A549 (cell line): ENCODE results near the gene GPR160. TPM values are rescaled to one million over a fixed set of nuclear protein-coding genes. Genes with fewer than 3 reads are reported as not detected.

Source experiments
- ATAC-seq, 2 experiments: fragments of 200-7000 bp in 1 of 2; fragments of >200 bp in 1 of 2; cut with Nextera tagmentation in 1 of 2; cut with Tn5 transposase in 1 of 2; 3 replicates each; pipeline versions ENCODE4 v1.8.0 to v1.9.1; 2018 to 2020; ENCODE audit warnings: mild to moderate bottlenecking in 1 of 2, moderate library complexity in 1 of 2
- CTCF ChIA-PET: fragments of 300-600 bp; sonication (Branson Sonifier 250); formaldehyde crosslinking; extraction: SDS; loops from one replicate; lab custom pipeline; 2021; ENCODE audit warnings: antibody characterized with exemption, inconsistent platforms; lab: Yijun Ruan, JAX
- POLR2A ChIA-PET: fragments of 350-600 bp; formaldehyde crosslinking; extraction: SDS; loops from one replicate; lab custom pipeline; 2021; ENCODE audit warnings: antibody characterized with exemption, inconsistent platforms; lab: Yijun Ruan, JAX
- DNase-seq, 2 experiments: peaks; one replicate each; pipeline versions ENCODE4 v3.0.0 to v3.0.0-alpha.2; 2011 to 2016; ENCODE audit warnings: low read depth in 1 of 2, low spot score in 1 of 2
- FAIRE-seq: peaks from 2 replicates; lab custom pipeline; 2011; peaks lifted over from hg19 to GRCh38; lab: Jason Lieb, UNC
- H3K27ac ChIP-seq, 2 experiments: fragments of >200 bp; sonication (Bioruptor Twin); formaldehyde crosslinking; 3 replicates each; pipeline ENCODE4 v1.5.1; 2016 to 2017
- H3K4me1 ChIP-seq: fragments of >200 bp; sonication (Bioruptor Twin); formaldehyde crosslinking; 3 replicates; pipeline ENCODE4 v1.6.1; 2016
- H3K4me2 ChIP-seq: fragments of >200 bp; sonication (Bioruptor Twin); formaldehyde crosslinking; 3 replicates; pipeline ENCODE4 v1.6.1; 2016
- H3K4me3 ChIP-seq: fragments of >200 bp; sonication (Bioruptor Twin); formaldehyde crosslinking; 3 replicates; pipeline ENCODE4 v1.5.1; 2016
- H3K9me3 ChIP-seq: fragments of >200 bp; sonication (Bioruptor Twin); formaldehyde crosslinking; 3 replicates; pipeline ENCODE4 v1.6.1; 2016
- CEBPB ChIP-seq, 2 experiments: fragments of >200 bp in 1 of 2; sonication (Bioruptor Twin) in 1 of 2; formaldehyde crosslinking in 1 of 2; IDR thresholded peaks; 2 replicates each; pipeline ENCODE4 v1.6.1; 2012 to 2016
- FOSB ChIP-seq: fragments of 250-450 bp; sonication (Bioruptor Pico); IDR thresholded peaks from 2 replicates; pipeline ENCODE4 v1.5.0; 2020; ENCODE audit warnings: mild to moderate bottlenecking, moderate library complexity
- FOSL2 ChIP-seq, 2 experiments: fragments of 450-650 bp in 1 of 2; fragments of >200 bp in 1 of 2; sonication (Bioruptor Twin) in 1 of 2; formaldehyde crosslinking; IDR thresholded peaks; 2 replicates each; pipeline versions ENCODE4 v1.5.0 to v1.6.1; 2016 to 2020; ENCODE audit warnings: mild to moderate bottlenecking in 1 of 2, moderate library complexity in 1 of 2
- GATA3 ChIP-seq: IDR thresholded peaks from 2 replicates; pipeline ENCODE4 v1.6.1; 2012; ENCODE audit warnings: borderline replicate concordance
- KDM1A ChIP-seq: fragments of 200-600 bp; sonication (generic); IDR thresholded peaks from 2 replicates; pipeline ENCODE4 v1.6.1; 2016; ENCODE audit warnings: low read depth, mild to moderate bottlenecking
- MAFK ChIP-seq: fragments of 450-650 bp; IDR thresholded peaks from 2 replicates; pipeline ENCODE4 v1.6.1; 2014; ENCODE audit not compliant: partially characterized antibody
- MAZ ChIP-seq: fragments of 150-350 bp; IDR thresholded peaks from 2 replicates; pipeline ENCODE4 v1.6.1; 2014; ENCODE audit warnings: antibody characterized with exemption, low read depth, low read length, borderline replicate concordance
- POLR2A ChIP-seq: IDR thresholded peaks from 2 replicates; pipeline ENCODE4 v1.6.1; 2012; ENCODE audit warnings: mild to moderate bottlenecking, low read length
- RARB ChIP-seq: fragments of 250-450 bp; sonication (Bioruptor Pico); IDR thresholded peaks from 2 replicates; pipeline ENCODE4 v1.8.0; 2021; ENCODE audit warnings: mild to moderate bottlenecking, moderate library complexity
- TFCP2L1 ChIP-seq: fragments of 250-450 bp; sonication (Bioruptor Pico); IDR thresholded peaks from 2 replicates; pipeline ENCODE4 v1.5.0; 2021; ENCODE audit warnings: mild to moderate bottlenecking
- TP53 ChIP-seq: fragments of 250-450 bp; sonication (Bioruptor Pico); IDR thresholded peaks from 2 replicates; pipeline ENCODE4 v1.5.0; 2021; ENCODE audit warnings: mild to moderate bottlenecking, moderate library complexity
- ZC3H11A ChIP-seq: fragments of 450-650 bp; IDR thresholded peaks from 2 replicates; pipeline ENCODE4 v1.6.1; 2014; ENCODE audit warnings: antibody characterized with exemption, mild to moderate bottlenecking
- ZFP36 ChIP-seq: fragments of 450-650 bp; IDR thresholded peaks from 2 replicates; pipeline ENCODE4 v1.6.1; 2014; ENCODE audit warnings: borderline replicate concordance; ENCODE audit not compliant: partially characterized antibody
- ZSCAN20 ChIP-seq: fragments of 250-450 bp; sonication (Bioruptor Pico); IDR thresholded peaks from 2 replicates; pipeline ENCODE4 v1.8.0; 2022; ENCODE audit warnings: mild to moderate bottlenecking, moderate library complexity
- polyA plus RNA-seq, 4 experiments: library from polyadenylated mRNA; depleted of rRNA in 3 of 4; stranded (reverse); fragments of >200 nt; fragmentation: RNase III in 1 of 4; extraction: RNeasy Plus Mini Kit Qiagen cat#74134 plus additional on column Dnase treatment in 1 of 4; gene quantifications; 2 replicates in 3 of 4; 3 replicates in 1 of 4; pipeline ENCODE4 v1.2.3, GENCODE V29; 2011 to 2017
- TF ChIP-seq, protein P1 (sequence below): fragments of >200 bp; sonication (Bioruptor Twin); formaldehyde crosslinking; IDR thresholded peaks from 3 replicates; pipeline ENCODE4 v1.6.1; 2016
- TF ChIP-seq, protein P2 (sequence below): IDR thresholded peaks from 2 replicates; pipeline ENCODE4 v1.6.1; 2012
- TF ChIP-seq, protein P3 (sequence below): fragments of 200-600 bp; sonication (generic); IDR thresholded peaks from 2 replicates; pipeline ENCODE4 v1.6.1; 2016; ENCODE audit warnings: antibody characterized with exemption, mild to moderate bottlenecking, moderate library complexity
- TF ChIP-seq, protein P4 (sequence below): fragments of >200 bp; sonication (Bioruptor Twin); formaldehyde crosslinking; IDR thresholded peaks from 3 replicates; pipeline ENCODE4 v1.5.1; 2016
- TF ChIP-seq, protein P5 (sequence below): fragments of 150-350 bp; IDR thresholded peaks from 2 replicates; pipeline ENCODE4 v1.6.1; 2014; ENCODE audit warnings: low read depth, mild to moderate bottlenecking, low read length
- TF ChIP-seq, protein P6 (sequence below): fragments of 450-650 bp; IDR thresholded peaks from 2 replicates; pipeline ENCODE4 v1.6.1; 2014; ENCODE audit warnings: antibody characterized with exemption
- TF ChIP-seq, protein P7 (sequence below): fragments of >200 bp; sonication (Bioruptor Twin); formaldehyde crosslinking; IDR thresholded peaks from 2 replicates; pipeline ENCODE4 v1.6.1; 2016

GPR160 gene
- polyA plus RNA-seq, 2 of the 4 experiments (the other 2 are of a cell fraction): 2.0 to 6.3 TPM

DNA sequence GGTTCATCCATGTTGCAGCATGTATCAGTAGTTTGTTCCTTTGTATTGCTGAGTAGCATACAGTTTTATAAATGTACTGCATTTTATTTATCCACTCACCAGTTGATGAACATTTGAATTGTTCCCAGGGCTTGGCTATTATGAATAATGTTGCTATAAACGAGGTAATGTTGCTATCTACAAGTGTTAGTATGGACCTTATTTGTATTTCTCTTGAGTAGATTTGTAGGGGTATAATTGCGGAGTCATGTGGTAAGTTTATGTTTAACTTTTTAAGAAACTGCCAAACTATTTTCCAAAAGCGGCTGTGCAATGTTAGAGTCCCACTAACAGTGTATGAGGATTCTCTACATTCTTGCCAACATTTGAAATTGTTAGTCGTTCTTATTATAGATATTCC, 13.0 kb downstream of the GPR160 start (continued):
- TF ChIP-seq, protein P1, sequence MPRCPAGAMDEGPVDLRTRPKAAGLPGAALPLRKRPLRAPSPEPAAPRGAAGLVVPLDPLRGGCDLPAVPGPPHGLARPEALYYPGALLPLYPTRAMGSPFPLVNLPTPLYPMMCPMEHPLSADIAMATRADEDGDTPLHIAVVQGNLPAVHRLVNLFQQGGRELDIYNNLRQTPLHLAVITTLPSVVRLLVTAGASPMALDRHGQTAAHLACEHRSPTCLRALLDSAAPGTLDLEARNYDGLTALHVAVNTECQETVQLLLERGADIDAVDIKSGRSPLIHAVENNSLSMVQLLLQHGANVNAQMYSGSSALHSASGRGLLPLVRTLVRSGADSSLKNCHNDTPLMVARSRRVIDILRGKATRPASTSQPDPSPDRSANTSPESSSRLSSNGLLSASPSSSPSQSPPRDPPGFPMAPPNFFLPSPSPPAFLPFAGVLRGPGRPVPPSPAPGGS: no peak

DNA sequence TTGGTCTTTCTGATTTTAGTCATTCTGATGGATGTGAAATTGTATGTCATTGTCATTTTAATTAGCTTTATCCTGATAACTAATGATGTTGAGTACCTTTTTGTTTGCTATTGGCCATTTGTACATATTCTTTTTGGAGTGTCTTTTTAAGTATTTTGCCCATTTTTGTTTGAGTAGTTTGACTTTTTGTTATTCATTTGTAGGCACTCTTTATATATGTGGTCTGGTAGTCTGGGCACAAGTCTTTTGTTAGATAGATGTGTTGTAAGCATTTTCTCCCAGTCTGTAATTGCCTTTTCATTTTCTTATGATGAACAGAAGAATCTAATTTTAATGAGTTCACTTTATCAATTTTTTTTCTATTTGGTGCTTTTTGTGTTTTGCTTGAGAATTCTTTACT, 14.6 kb downstream of the GPR160 start:
- no peaks in the 10 kb centered on the region for H3K4me1 ChIP-seq
- ATAC-seq (no peak), FAIRE-seq (no peak), DNase-seq (no peak)
- no peak overlapping the region for H3K4me2 ChIP-seq
- H3K4me3 ChIP-seq: no peak overlapping the region
- ChIA-PET CTCF (interaction anchor here (1.2 kb wide), 1 partner anchor 13 kb away, joined by 3 read pairs; no protein-coding TSS in a partner anchor), POLR2A (no interaction called here)
- H3K9me3 ChIP-seq: no peaks in the 10 kb centered on the region
- no peak for TF ChIP-seq MAFK
- TF ChIP-seq, protein P2, sequence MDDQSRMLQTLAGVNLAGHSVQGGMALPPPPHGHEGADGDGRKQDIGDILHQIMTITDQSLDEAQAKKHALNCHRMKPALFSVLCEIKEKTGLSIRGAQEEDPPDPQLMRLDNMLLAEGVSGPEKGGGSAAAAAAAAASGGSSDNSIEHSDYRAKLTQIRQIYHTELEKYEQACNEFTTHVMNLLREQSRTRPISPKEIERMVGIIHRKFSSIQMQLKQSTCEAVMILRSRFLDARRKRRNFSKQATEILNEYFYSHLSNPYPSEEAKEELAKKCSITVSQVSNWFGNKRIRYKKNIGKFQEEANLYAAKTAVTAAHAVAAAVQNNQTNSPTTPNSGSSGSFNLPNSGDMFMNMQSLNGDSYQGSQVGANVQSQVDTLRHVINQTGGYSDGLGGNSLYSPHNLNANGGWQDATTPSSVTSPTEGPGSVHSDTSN: no peak
- TF ChIP-seq FOSL2 (IDR thresholded peaks at IDR 0.05): no peak
- no peak for TF ChIP-seq FOSL2 (CRISPR knock-in tag; IDR thresholded peaks at IDR 0.05)
- TF ChIP-seq RARB (CRISPR knock-in tag): no peak
- no peak for TF ChIP-seq TFCP2L1 (CRISPR knock-in tag)
- TF ChIP-seq, protein P3, sequence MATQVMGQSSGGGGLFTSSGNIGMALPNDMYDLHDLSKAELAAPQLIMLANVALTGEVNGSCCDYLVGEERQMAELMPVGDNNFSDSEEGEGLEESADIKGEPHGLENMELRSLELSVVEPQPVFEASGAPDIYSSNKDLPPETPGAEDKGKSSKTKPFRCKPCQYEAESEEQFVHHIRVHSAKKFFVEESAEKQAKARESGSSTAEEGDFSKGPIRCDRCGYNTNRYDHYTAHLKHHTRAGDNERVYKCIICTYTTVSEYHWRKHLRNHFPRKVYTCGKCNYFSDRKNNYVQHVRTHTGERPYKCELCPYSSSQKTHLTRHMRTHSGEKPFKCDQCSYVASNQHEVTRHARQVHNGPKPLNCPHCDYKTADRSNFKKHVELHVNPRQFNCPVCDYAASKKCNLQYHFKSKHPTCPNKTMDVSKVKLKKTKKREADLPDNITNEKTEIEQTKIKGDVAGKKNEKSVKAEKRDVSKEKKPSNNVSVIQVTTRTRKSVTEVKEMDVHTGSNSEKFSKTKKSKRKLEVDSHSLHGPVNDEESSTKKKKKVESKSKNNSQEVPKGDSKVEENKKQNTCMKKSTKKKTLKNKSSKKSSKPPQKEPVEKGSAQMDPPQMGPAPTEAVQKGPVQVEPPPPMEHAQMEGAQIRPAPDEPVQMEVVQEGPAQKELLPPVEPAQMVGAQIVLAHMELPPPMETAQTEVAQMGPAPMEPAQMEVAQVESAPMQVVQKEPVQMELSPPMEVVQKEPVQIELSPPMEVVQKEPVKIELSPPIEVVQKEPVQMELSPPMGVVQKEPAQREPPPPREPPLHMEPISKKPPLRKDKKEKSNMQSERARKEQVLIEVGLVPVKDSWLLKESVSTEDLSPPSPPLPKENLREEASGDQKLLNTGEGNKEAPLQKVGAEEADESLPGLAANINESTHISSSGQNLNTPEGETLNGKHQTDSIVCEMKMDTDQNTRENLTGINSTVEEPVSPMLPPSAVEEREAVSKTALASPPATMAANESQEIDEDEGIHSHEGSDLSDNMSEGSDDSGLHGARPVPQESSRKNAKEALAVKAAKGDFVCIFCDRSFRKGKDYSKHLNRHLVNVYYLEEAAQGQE: no peak
- TF ChIP-seq MAZ: no peak
- no peak for TF ChIP-seq ZC3H11A
- no peak for TF ChIP-seq KDM1A
- no peak for TF ChIP-seq TP53 (CRISPR knock-in tag)
- no peak for TF ChIP-seq POLR2A
- TF ChIP-seq, protein P4, sequence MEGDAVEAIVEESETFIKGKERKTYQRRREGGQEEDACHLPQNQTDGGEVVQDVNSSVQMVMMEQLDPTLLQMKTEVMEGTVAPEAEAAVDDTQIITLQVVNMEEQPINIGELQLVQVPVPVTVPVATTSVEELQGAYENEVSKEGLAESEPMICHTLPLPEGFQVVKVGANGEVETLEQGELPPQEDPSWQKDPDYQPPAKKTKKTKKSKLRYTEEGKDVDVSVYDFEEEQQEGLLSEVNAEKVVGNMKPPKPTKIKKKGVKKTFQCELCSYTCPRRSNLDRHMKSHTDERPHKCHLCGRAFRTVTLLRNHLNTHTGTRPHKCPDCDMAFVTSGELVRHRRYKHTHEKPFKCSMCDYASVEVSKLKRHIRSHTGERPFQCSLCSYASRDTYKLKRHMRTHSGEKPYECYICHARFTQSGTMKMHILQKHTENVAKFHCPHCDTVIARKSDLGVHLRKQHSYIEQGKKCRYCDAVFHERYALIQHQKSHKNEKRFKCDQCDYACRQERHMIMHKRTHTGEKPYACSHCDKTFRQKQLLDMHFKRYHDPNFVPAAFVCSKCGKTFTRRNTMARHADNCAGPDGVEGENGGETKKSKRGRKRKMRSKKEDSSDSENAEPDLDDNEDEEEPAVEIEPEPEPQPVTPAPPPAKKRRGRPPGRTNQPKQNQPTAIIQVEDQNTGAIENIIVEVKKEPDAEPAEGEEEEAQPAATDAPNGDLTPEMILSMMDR: no peak
- TF ChIP-seq, protein P5, sequence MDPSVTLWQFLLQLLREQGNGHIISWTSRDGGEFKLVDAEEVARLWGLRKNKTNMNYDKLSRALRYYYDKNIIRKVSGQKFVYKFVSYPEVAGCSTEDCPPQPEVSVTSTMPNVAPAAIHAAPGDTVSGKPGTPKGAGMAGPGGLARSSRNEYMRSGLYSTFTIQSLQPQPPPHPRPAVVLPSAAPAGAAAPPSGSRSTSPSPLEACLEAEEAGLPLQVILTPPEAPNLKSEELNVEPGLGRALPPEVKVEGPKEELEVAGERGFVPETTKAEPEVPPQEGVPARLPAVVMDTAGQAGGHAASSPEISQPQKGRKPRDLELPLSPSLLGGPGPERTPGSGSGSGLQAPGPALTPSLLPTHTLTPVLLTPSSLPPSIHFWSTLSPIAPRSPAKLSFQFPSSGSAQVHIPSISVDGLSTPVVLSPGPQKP: no peak
- TF ChIP-seq CEBPB (IDR thresholded peaks at IDR 0.05): no peak
- TF ChIP-seq GATA3: no peak
- TF ChIP-seq FOSB (CRISPR knock-in tag): no peak
- no peak for TF ChIP-seq ZSCAN20
- TF ChIP-seq ZFP36: no peak
- TF ChIP-seq, protein P6, sequence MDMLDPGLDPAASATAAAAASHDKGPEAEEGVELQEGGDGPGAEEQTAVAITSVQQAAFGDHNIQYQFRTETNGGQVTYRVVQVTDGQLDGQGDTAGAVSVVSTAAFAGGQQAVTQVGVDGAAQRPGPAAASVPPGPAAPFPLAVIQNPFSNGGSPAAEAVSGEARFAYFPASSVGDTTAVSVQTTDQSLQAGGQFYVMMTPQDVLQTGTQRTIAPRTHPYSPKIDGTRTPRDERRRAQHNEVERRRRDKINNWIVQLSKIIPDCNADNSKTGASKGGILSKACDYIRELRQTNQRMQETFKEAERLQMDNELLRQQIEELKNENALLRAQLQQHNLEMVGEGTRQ: no peak
- TF ChIP-seq, protein P7, sequence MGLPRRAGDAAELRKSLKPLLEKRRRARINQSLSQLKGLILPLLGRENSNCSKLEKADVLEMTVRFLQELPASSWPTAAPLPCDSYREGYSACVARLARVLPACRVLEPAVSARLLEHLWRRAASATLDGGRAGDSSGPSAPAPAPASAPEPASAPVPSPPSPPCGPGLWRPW: no peak
- H3K27ac ChIP-seq: no peak overlapping the region
